Keratinocyte (primary cell): ENCODE results near the gene PARP11. TPM values are rescaled to one million over a fixed set of nuclear protein-coding genes. Genes with fewer than 3 reads are reported as not detected.

ENCODE experiments used
- DNase-seq: peaks from one replicate; pipeline ENCODE4 v3.0.0-alpha.2; 2011; ENCODE audit warnings: low read depth, missing footprints, low spot score
- FAIRE-seq: peaks from 2 replicates; lab custom pipeline; 2011; peaks lifted over from hg19 to GRCh38; lab: Jason Lieb, UNC
- H2AFZ ChIP-seq: 2 replicates; pipeline ENCODE4 v1.6.0; 2012; ENCODE audit warnings: low read length, control low read depth, inconsistent platforms; ENCODE audit not compliant: control insufficient read depth
- H3K27ac ChIP-seq: 2 replicates; pipeline ENCODE4 v1.5.1; 2011; ENCODE audit warnings: low read length; ENCODE audit not compliant: control insufficient read depth, insufficient read depth
- H3K27me3 ChIP-seq: 3 replicates; pipeline ENCODE4 v1.6.0; 2011; ENCODE audit warnings: low read length; ENCODE audit not compliant: control insufficient read depth, insufficient read depth; ENCODE audit errors: extremely low read depth
- H3K36me3 ChIP-seq, 2 experiments: 2 replicates in 1 of 2; 3 replicates in 1 of 2; pipeline ENCODE4 v1.5.1; 2011; ENCODE audit warnings: low read length in 2 of 2, mild to moderate bottlenecking in 1 of 2; ENCODE audit not compliant: control insufficient read depth in 2 of 2, insufficient read depth in 2 of 2; ENCODE audit errors: extremely low read depth in 1 of 2
- H3K4me1 ChIP-seq: 3 replicates; pipeline ENCODE4 v1.5.1; 2011; ENCODE audit warnings: low read length; ENCODE audit not compliant: control insufficient read depth, insufficient read depth; ENCODE audit errors: extremely low read depth
- H3K4me2 ChIP-seq: 3 replicates; pipeline ENCODE4 v1.6.0; 2011; ENCODE audit warnings: low read depth, low read length; ENCODE audit not compliant: control insufficient read depth, insufficient read depth; ENCODE audit errors: extremely low read depth
- H3K4me3 ChIP-seq, 3 experiments: fragments of 200-600 bp in 1 of 3; sonication (generic) in 1 of 3; 2 replicates in 2 of 3; 3 replicates in 1 of 3; pipeline ENCODE4 v1.5.1; 2011 to 2016; ENCODE audit warnings: low read length in 3 of 3, mild to moderate bottlenecking in 3 of 3, control low read depth in 2 of 3, inconsistent platforms in 1 of 3, low read depth in 1 of 3, mixed read lengths in 1 of 3, mixed run types in 1 of 3, moderate library complexity in 1 of 3; ENCODE audit not compliant: control insufficient read depth in 2 of 3, insufficient read depth in 2 of 3; ENCODE audit errors: extremely low read depth in 1 of 3
- H3K79me2 ChIP-seq: 2 replicates; pipeline ENCODE4 v1.6.0; 2012; ENCODE audit warnings: low read length; ENCODE audit not compliant: control insufficient read depth, insufficient read depth
- H3K9ac ChIP-seq: 3 replicates; pipeline ENCODE4 v1.6.0; 2011; ENCODE audit warnings: low read length; ENCODE audit not compliant: control insufficient read depth, insufficient read depth; ENCODE audit errors: extremely low read depth
- H3K9me1 ChIP-seq: 3 replicates; pipeline ENCODE4 v1.6.0; 2011; ENCODE audit warnings: low read length; ENCODE audit not compliant: control insufficient read depth, insufficient read depth; ENCODE audit errors: extremely low read depth
- H3K9me3 ChIP-seq: 2 replicates; pipeline ENCODE4 v1.5.1; 2012; ENCODE audit warnings: low read depth, low read length; ENCODE audit not compliant: control insufficient read depth
- H4K20me1 ChIP-seq: 3 replicates; pipeline ENCODE4 v1.6.0; 2011; ENCODE audit warnings: low read length; ENCODE audit not compliant: control insufficient read depth, insufficient read depth; ENCODE audit errors: extremely low read depth
- CTCF ChIP-seq, 3 experiments: IDR thresholded peaks in 1 of 3; conservative IDR thresholded peaks in 1 of 3; optimal IDR thresholded peaks in 1 of 3; 2 replicates in 2 of 3; 3 replicates in 1 of 3; pipeline versions ENCODE3 to v1.5.1; 2011; ENCODE audit warnings: low read length in 3 of 3, mild to moderate bottlenecking in 3 of 3, moderate library complexity in 2 of 3, control low read depth in 1 of 3, inconsistent platforms in 1 of 3; ENCODE audit not compliant: insufficient read depth in 2 of 3; ENCODE audit errors: extremely low read depth in 1 of 3
- EZH2 ChIP-seq: IDR thresholded peaks from one replicate; pipeline ENCODE4 v1.6.1; 2012; ENCODE audit warnings: inconsistent platforms, mild to moderate bottlenecking, low read length, moderate library complexity
- dilution Hi-C: fragments of 300-500 bp; cut with MboI; formaldehyde crosslinking; loops from one replicate; pipeline ENCODE4 v1.7.0; 2020; ENCODE audit warnings: low sequenced_read_pairs; ENCODE audit not compliant: extremely low pct_ligation_motif_present
- polyA plus RNA-seq, 5 experiments: library from polyadenylated mRNA; depleted of rRNA in 3 of 5; stranded (reverse) in 3 of 5; stranded (forward) in 1 of 5; unstranded in 1 of 5; fragments of >200 nt; gene quantifications; 1 replicate in 1 of 5; 2 replicates in 3 of 5; 3 replicates in 1 of 5; pipeline versions ENCODE4 v1.2.1 to v1.2.3, GENCODE V29; 2011 to 2012; ENCODE audit warnings: missing spikeins in 2 of 5, low read depth in 1 of 5, low replicate concordance in 1 of 5

Gene PARP11
- polyA plus RNA-seq, 1 donor (not counting 4 experiments of a cell fraction or from before 2014, with no cell fraction given), result 5.4 TPM

- FAIRE-seq, result no peak
- no peaks in the 10 kb centered on the region for H3K9me3 ChIP-seq
- no peak for DNase-seq
- H3K27ac ChIP-seq, result no peak overlapping the region
- H3K9me1 ChIP-seq, result no peaks in the 10 kb centered on the region
- dilution Hi-C loops, result no loop called here
- H3K4me1 ChIP-seq, result peaks cover 11% of the 10 kb centered on the region
- peaks cover 12% of the 10 kb centered on the region for H3K79me2 ChIP-seq
- H3K9ac ChIP-seq, result no peak overlapping the region
- no peak overlapping the region for H3K4me3 ChIP-seq
- no peaks in the 10 kb centered on the region for H4K20me1 ChIP-seq
- no peaks in the 10 kb centered on the region for H3K36me3 ChIP-seq
- H2AFZ ChIP-seq, result no peak overlapping the region
- no peak overlapping the region for H3K4me2 ChIP-seq
- no peaks in the 10 kb centered on the region for H3K27me3 ChIP-seq
- TF ChIP-seq CTCF (optimal IDR thresholded peaks at IDR 0.05 in 1 of 3, IDR thresholded peaks at IDR 0.05 in 1 of 3, conservative IDR thresholded peaks at IDR 0.05 in 1 of 3; ENCODE audit: extremely low read depth in 1 of 3, insufficient read depth in 2 of 3, low read length in 3 of 3) (no peak), EZH2 (no peak)
These were observed 3.3 kb downstream of the PARP11 start for GRCh38 chr12:3869865-3870264.

- Histone ChIP-seq H2AFZ (no peak overlapping the region), H3K9me3 (no peaks in the 10 kb centered on the region), H3K79me2 (peaks cover 12% of the 10 kb centered on the region), H3K4me3 (no peak overlapping the region), H3K36me3 (no peaks in the 10 kb centered on the region), H4K20me1 (no peaks in the 10 kb centered on the region), H3K4me1 (peaks cover 11% of the 10 kb centered on the region), H3K4me2 (no peak overlapping the region), H3K27me3 (no peaks in the 10 kb centered on the region), H3K9me1 (no peaks in the 10 kb centered on the region), H3K27ac (no peak overlapping the region), H3K9ac (no peak overlapping the region)
- TF ChIP-seq CTCF (optimal IDR thresholded peaks at IDR 0.05 in 1 of 3, IDR thresholded peaks at IDR 0.05 in 1 of 3, conservative IDR thresholded peaks at IDR 0.05 in 1 of 3; ENCODE audit: extremely low read depth in 1 of 3, insufficient read depth in 2 of 3, low read length in 3 of 3) (no peak), EZH2 (no peak)
- no peak for DNase-seq
- dilution Hi-C loops, result no loop called here
- FAIRE-seq, result no peak
These were observed 3.8 kb downstream of the PARP11 start for GRCh38 chr12:3869433-3869832.
